GM19328 (cell line): Measurements from ENCODE around the gene KIF5C.

Experiments
- ATAC-seq: cut with Tn5 transposase; IDR thresholded peaks from one replicate; pipeline ENCODE4 v1.9.1; 2021; ENCODE audit warnings: mild to moderate bottlenecking, moderate library complexity; ENCODE audit not compliant: unreplicated experiment

Gene KIF5C

GRCh38 chr2:149037851-149038250 lies 162.8 kb downstream of the KIF5C start:
- no peak for ATAC-seq

GRCh38 chr2:149038442-149039212 lies 163.6 kb downstream of the KIF5C start, which contains the start of gene LYPD6B:
Gene LYPD6B (plus strand): TSS chr2:149038699. CDS start chr2:149130949, 92,250 bp downstream.
- peak; percentile 76 for ATAC-seq

- no peak for ATAC-seq
Measured at GRCh38 chr2:149039213-149039724, 164.2 kb downstream of the KIF5C start.

- peak; percentile 31 for ATAC-seq
Measured at GRCh38 chr2:149040451-149040850, 165.4 kb downstream of the KIF5C start.

GRCh38 chr2:149041482-149041881 lies 166.5 kb downstream of the KIF5C start:
- no peak for ATAC-seq

- no peak for ATAC-seq
Measured at GRCh38 chr2:149042881-149043280, 167.9 kb downstream of the KIF5C start.

GRCh38 chr2:149044500-149044899 lies 169.5 kb downstream of the KIF5C start:
- ATAC-seq: no peak

GRCh38 chr2:149047118-149047517 lies 172.1 kb downstream of the KIF5C start:
- ATAC-seq: no peak

GRCh38 chr2:149049142-149049541 lies 174.1 kb downstream of the KIF5C start:
- ATAC-seq: no peak

GRCh38 chr2:149050188-149050587 lies 175.2 kb downstream of the KIF5C start:
- peak; percentile 68 for ATAC-seq

GRCh38 chr2:149055751-149056150 lies 180.7 kb downstream of the KIF5C start:
- no peak for ATAC-seq

- no peak for ATAC-seq
Measured at GRCh38 chr2:149056541-149057255, 181.7 kb downstream of the KIF5C start.

- no peak for ATAC-seq
Measured at GRCh38 chr2:149057401-149057800, 182.4 kb downstream of the KIF5C start.

GRCh38 chr2:149058936-149059335 lies 183.9 kb downstream of the KIF5C start:
- ATAC-seq: no peak

- no peak for ATAC-seq
Measured at GRCh38 chr2:149059822-149060221, 184.8 kb downstream of the KIF5C start.

GRCh38 chr2:149061133-149061745 lies 186.2 kb downstream of the KIF5C start:
- ATAC-seq: no peak

GRCh38 chr2:149062531-149062930 lies 187.5 kb downstream of the KIF5C start:
- ATAC-seq: no peak

GRCh38 chr2:149063177-149063576 lies 188.2 kb downstream of the KIF5C start:
- ATAC-seq: no peak

GRCh38 chr2:149064365-149064841 lies 189.4 kb downstream of the KIF5C start:
- ATAC-seq: no peak

- no peak for ATAC-seq
Measured at GRCh38 chr2:149064856-149065630, 190.0 kb downstream of the KIF5C start.
